HG02642 (cell line): ENCODE results near the gene UNC13B.
"Not testable (repeated sequence)": the region's sequence is repeated elsewhere in the genome, so short reads cannot be mapped to it uniquely, and the experiment has no call there.

ENCODE experiments used
- ATAC-seq: cut with Tn5 transposase; IDR thresholded peaks from one replicate; pipeline ENCODE4 v1.9.1; 2021; ENCODE audit warnings: mild to moderate bottlenecking; ENCODE audit not compliant: unreplicated experiment, poor library complexity

UNC13B gene

DNA sequence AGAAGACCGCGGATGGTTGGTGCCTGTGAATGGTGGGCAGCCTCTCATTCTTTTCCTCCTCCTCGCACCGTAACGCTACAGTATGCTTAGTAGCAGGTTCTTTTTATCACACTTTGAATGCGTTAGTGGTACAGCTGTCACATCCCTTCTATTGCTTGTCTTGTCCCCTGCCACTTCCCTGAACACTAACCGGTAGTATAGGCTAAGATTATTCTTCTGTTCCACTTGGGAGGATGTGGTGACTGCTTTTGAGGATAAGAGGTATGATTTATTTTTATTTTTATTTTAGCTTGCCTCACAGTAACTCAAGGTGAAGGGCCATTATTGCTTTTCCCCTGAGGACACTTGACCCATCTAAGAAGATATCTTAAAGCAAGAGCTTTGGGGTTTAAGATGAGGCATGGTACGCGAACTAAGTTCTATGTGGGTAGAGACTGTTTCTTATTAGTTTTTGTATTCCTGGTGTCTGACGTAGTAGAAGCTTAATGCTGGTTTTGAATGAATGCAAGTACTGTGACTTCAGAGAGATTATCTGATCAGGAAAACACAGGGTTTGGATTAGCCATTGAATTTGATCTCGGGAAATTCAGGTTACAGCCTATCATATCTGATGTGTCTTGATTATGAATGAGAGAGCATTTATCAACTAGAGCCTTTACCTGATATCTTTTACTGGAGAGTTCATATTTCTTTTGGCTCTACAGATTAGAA is 951 bp downstream of the UNC13B start:
- no peak for ATAC-seq

GRCh38 chr9:35163413-35163812 is 1.6 kb downstream of the UNC13B start:
- no peak for ATAC-seq

- no peak for ATAC-seq
Observed at GRCh38 chr9:35164711-35165110, 2.9 kb downstream of the UNC13B start.

DNA sequence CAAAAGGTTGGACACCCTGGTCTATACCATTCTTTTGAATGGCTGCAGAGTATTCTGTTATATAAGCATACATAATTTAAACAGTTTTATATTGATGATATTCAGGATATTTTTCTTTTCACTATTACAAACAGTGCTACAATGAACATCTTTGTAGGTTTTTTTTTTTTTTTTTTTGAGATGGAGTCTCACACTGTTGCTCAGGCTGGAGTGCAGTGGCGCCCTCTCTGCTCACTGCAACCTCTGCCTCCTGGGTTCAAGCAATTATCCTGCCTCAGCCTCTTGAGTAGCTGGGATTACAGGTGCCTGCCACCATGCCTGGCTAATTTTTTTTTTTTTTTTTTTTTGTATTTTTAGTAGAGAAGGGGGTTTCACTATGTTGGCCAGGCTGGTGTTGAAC is 5.6 kb downstream of the UNC13B start:
- ATAC-seq = not testable (repeated sequence)

GRCh38 chr9:35168963-35169362 is 7.2 kb downstream of the UNC13B start:
- ATAC-seq = no peak

GRCh38 chr9:35172878-35173277 is 11.1 kb downstream of the UNC13B start:
- no peak for ATAC-seq

DNA sequence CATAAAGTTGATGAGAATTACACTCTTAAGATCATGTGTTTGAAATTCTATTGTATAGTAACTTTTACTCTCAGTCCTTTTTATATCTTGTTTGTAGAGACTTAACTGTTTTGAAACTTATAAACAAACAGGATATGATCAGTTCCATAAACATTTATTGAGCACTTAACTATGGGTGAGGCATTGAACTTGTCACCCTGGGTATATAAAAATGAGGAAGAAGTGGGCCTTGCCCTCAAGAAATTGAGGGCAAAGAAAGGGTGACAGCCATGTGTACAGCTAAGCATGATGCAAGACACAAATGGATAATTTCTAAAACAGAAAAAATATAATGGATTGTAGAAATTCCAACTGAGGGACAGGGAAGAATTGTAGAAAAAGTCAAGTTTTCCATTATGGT is 15.7 kb downstream of the UNC13B start:
- no peak for ATAC-seq

- no peak for ATAC-seq
Observed at GRCh38 chr9:35179347-35180280, 17.8 kb downstream of the UNC13B start.

DNA sequence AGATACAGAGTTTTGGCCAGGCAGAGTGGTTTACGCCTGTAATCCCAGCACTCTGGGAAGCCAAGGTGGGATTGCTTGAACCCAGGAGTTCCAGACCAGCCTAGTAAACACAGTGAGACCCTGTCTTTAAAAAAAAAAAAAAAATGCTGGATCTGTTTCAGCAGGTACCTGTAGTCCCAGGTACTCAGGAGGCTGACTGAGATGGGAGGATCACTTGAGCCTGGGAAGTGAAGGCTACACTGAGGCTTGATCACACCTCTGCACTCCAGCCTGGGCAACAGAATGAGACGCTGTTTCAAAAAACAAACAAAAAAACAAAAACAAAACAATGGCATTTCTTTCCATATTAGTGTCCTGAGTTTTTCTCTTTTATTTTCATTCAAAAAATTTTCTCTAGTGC is 19.0 kb downstream of the UNC13B start:
- no peak for ATAC-seq

- not testable (repeated sequence) for ATAC-seq
Observed at GRCh38 chr9:35182401-35182800, 20.6 kb downstream of the UNC13B start.

DNA sequence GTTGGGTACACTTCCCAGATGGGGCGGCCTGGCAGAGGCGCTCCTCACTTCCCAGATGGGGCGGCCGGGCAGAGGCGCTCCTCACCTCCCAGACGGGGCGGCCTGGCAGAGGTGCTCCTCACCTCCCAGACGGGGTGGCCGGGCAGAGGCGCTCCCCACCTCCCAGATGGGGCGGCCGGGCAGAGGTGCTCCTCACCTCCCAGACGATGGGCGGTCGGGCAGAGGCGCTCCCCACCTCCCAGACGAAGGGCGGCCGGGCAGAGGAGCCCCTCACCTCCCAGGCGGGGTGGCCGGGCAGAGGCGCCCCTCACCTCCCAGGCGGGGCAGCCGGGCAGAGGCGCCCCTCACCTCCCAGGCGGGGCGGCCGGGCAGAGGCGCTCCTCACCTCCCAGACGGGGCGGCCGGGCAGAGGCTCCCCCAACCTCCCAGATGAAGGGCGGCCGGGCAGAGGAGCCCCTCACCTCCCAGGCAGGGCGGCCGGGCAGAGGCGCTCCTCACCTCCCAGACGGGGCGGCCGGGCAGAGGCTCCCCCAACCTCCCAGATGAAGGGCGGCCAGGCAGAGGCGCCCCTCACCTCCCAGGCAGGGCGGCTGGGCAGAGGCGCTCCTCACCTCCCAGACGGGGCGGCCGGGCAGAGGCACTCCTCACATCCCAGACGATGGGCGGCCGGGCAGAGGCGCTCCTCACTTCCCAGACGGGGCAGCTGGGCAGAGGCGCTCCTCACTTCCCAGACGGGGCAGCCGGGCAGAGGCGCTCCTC is 21.4 kb downstream of the UNC13B start:
- ATAC-seq = not testable (repeated sequence)

DNA sequence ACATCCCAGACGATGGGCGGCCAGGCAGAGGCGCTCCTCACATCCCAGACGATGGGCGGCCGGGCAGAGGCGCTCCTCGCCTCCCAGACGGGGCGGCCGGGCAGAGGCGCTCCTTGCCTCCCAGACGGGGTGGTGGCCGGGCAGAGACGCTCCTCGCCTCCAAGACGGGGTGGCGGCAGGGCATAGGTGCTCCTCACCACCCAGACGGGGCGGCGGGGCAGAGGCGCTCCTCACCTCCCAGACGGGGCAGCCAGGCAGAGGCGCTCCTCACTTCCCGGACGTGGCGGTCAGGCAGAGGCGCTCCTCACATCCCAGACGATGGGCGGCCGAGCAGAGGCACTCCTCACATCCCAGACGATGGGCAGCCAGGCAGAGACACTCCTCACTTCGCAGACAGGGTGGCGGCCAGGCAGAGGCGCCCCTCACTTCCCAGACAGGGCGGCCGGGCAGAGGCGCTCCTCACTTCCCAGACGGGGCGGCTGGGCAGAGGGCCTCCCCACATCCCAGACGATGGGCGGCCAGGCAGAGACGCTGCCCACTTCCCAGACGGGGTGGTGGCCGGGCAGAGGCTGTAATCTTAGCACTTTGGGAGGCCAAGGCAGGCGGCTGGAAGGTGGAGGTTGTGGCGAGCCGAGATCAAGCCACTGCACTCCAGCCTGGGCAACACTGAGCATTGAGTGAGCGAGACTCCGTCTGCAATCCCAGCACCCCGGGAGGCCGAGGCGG is 22.1 kb downstream of the UNC13B start:
- not testable (repeated sequence) for ATAC-seq

DNA sequence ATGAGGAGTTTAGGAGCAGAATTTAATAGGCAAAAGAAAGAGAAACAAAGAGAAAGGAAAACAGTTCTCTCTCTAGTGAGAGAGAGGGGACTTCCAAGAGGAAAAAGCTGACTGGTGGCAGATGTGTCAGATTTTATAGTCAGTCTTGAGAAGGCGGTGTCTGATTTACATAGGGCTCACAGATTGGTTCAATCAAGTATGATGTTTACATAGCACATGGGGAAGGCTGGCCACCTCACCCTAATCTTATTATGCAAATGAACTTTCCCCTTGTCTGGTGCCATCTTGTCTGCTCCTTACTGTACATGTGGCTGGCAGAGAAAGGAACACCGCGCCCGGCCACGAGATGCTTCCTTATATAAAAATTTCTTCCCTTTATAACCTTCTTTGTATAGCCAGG is 24.7 kb downstream of the UNC13B start:
- no peak for ATAC-seq

GRCh38 chr9:35190203-35190602 is 28.4 kb downstream of the UNC13B start:
- no peak for ATAC-seq

- ATAC-seq = no peak
Observed at GRCh38 chr9:35191105-35191504, 29.3 kb downstream of the UNC13B start.

DNA sequence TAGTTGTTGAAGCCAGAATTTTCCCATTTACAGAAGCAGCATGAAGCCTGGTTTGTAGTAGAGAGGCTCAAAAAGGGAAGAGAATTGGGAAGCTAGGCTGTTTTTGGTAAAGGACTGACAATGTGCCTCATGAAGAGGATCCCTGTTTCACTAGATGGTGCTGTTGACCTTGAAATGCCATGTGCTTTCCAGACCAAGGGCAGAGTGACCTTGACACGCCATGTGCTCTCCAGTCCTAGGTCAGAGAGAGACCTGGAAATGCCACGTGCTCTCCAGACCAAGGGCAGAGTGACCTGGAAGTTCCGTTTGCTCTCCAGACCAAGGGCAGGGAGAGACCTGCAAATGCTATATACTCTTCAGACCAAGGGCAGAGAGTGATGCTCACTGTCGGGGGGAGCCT is 32.0 kb downstream of the UNC13B start:
- ATAC-seq = no peak

- ATAC-seq = no peak
Observed at GRCh38 chr9:35195683-35196082, 33.9 kb downstream of the UNC13B start.

DNA sequence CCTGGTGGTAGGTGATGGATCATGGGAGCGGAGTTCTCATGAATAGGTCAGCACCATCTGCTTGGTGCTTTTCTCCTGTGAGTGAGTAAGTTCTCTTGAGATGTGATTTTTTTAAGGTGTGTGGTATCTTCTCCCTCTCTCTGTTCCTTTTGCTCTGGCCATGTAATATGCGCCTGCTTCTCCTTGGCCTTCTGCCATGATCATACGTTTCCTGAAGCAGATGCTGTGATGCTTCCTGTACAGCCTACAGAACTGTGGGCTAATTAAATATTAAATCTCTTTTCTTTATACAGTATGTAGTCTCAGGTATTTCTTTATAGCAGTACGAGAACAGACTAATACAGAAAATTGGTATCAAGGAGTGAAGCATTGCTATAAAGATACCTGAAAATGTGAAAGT is 36.4 kb downstream of the UNC13B start:
- no peak for ATAC-seq

DNA sequence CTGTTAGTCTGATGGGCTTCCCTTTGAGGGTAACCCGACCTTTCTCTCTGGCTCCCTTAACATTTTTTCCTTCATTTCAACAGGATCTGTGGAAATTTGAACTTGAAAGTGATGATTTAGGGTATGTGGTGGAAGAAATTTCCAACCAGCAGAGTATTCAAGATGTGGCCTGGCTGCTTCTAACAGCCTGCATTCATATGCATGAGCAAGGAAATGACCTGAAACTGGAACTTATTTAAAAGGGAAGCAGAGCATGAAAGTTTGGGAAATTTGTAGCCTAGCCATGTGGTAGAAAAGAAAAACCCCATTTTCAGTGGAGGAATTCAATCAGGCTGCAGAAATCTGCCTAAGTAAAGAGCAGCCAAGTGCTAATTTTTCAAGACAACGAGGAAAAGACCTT is 41.7 kb downstream of the UNC13B start:
- ATAC-seq = no peak

GRCh38 chr9:35205340-35205739 is 43.5 kb downstream of the UNC13B start:
- ATAC-seq = no peak
